GM18507 (cell line): ENCODE measurements around the gene AMN.

Experiments
- DNase-seq: peaks from one replicate; pipeline ENCODE4 v3.0.0; 2011; ENCODE audit warnings: low read depth; ENCODE audit not compliant: insufficient read length; ENCODE audit errors: extremely low spot score
- FAIRE-seq: peaks from 2 replicates; lab custom pipeline; 2011; peaks lifted over from hg19 to GRCh38; lab: Jason Lieb, UNC

Gene AMN

GRCh38 chr14:102898298-102898697 lies 24.2 kb upstream of the AMN start:
- no peak for FAIRE-seq
- DNase-seq = no peak

GRCh38 chr14:102898776-102899515 lies 23.5 kb upstream of the AMN start:
- FAIRE-seq (peak; percentile 86), DNase-seq (no peak)

- peak; percentile 9 for FAIRE-seq
- no peak for DNase-seq
These were observed 23.0 kb upstream of the AMN start for GRCh38 chr14:102899516-102899900.

- no peak for FAIRE-seq
- peak; percentile 64 for DNase-seq
These were observed 21.6 kb upstream of the AMN start for GRCh38 chr14:102900631-102901571.

- FAIRE-seq (peak; percentile 96), DNase-seq (peak; percentile 84)
These were observed 20.8 kb upstream of the AMN start for GRCh38 chr14:102901633-102902032.

- FAIRE-seq (no peak), DNase-seq (no peak)
These were observed 20.4 kb upstream of the AMN start for GRCh38 chr14:102902086-102902485.

GRCh38 chr14:102902523-102903247 lies 19.8 kb upstream of the AMN start:
- no peak for DNase-seq

GRCh38 chr14:102903248-102903888 lies 19.1 kb upstream of the AMN start:
- FAIRE-seq = no peak
- no peak for DNase-seq

More at GRCh38 chr14:102902523-102903247, 19.8 kb upstream of the AMN start:
- no peak for FAIRE-seq

GRCh38 chr14:102903889-102904512 lies 18.5 kb upstream of the AMN start:
- DNase-seq (no peak), FAIRE-seq (no peak)

- DNase-seq (no peak), FAIRE-seq (no peak)
These were observed 17.1 kb upstream of the AMN start for GRCh38 chr14:102905116-102906108.

- no peak for FAIRE-seq
- DNase-seq = no peak
These were observed 15.7 kb upstream of the AMN start for GRCh38 chr14:102906616-102907302.

- DNase-seq (no peak), FAIRE-seq (no peak)
These were observed 15.1 kb upstream of the AMN start for GRCh38 chr14:102907303-102907844.

- DNase-seq (no peak), FAIRE-seq (no peak)
These were observed 14.3 kb upstream of the AMN start for GRCh38 chr14:102907980-102908730.

- no peak for FAIRE-seq
- no peak for DNase-seq
These were observed 13.6 kb upstream of the AMN start for GRCh38 chr14:102908766-102909455.

- no peak for DNase-seq
- FAIRE-seq = no peak
These were observed 13.0 kb upstream of the AMN start for GRCh38 chr14:102909462-102909861.

GRCh38 chr14:102909911-102910310 lies 12.6 kb upstream of the AMN start:
- no peak for FAIRE-seq
- no peak for DNase-seq
